Limb (tissue), 2 donors: ENCODE data around the gene SEPTIN5.

ENCODE experiments used
- DNase-seq, 2 donors: peaks; one replicate each; pipeline ENCODE4 v3.0.0-alpha.2; 2016; ENCODE audit errors: extremely low spot score in 2 of 2

Gene SEPTIN5

GRCh38 chr22:19760058-19760950, 46.0 kb downstream of the SEPTIN5 start, which contains the start of gene TBX1:
Gene TBX1 (plus strand): TSS chr22:19760778. CDS start chr22:19760844, 66 bp downstream.
- no peak for DNase-seq

GRCh38 chr22:19760951-19761724, 46.8 kb downstream of the SEPTIN5 start:
- no peak for DNase-seq

- DNase-seq = no peak
Observed at GRCh38 chr22:19761725-19762567, 47.6 kb downstream of the SEPTIN5 start.

GRCh38 chr22:19762568-19763457, 48.5 kb downstream of the SEPTIN5 start:
- DNase-seq = no peak

- no peak for DNase-seq
Observed at GRCh38 chr22:19763458-19764298, 49.4 kb downstream of the SEPTIN5 start.

GRCh38 chr22:19764299-19764593, 49.9 kb downstream of the SEPTIN5 start:
- DNase-seq = no peak

- no peak for DNase-seq
Observed at GRCh38 chr22:19764636-19765476, 50.6 kb downstream of the SEPTIN5 start.

GRCh38 chr22:19765477-19766239, 51.4 kb downstream of the SEPTIN5 start:
- DNase-seq = no peak

GRCh38 chr22:19766240-19766510, 51.9 kb downstream of the SEPTIN5 start:
- no peak for DNase-seq

GRCh38 chr22:19766511-19767426, 52.5 kb downstream of the SEPTIN5 start:
- no peak for DNase-seq

GRCh38 chr22:19767427-19768341, 53.4 kb downstream of the SEPTIN5 start:
- DNase-seq = peak in 1 of 2 donors; percentile 37

- DNase-seq = peak in 1 of 2 donors; percentile 21
Observed at GRCh38 chr22:19769393-19769715, 55.1 kb downstream of the SEPTIN5 start.

GRCh38 chr22:19770349-19771220, 56.3 kb downstream of the SEPTIN5 start:
- peak in 1 of 2 donors; percentile 22 for DNase-seq

- no peak for DNase-seq
Observed at GRCh38 chr22:19772422-19772672, 58.0 kb downstream of the SEPTIN5 start.
